GM23248 (cell line): ENCODE measurements around the gene OR5AS1. TPM values are rescaled to one million over a fixed set of nuclear protein-coding genes. Genes with fewer than 3 reads are reported as not detected.

Source experiments
- DNase-seq: peaks from one replicate; pipeline ENCODE4 v3.0.0-alpha.2; 2015
- H2AFZ ChIP-seq: fragments of 200-600 bp; sonication (generic); 2 replicates; pipeline ENCODE4 v1.6.1; 2016; ENCODE audit warnings: antibody characterized with exemption
- H3F3A ChIP-seq: fragments of 200-600 bp; sonication (generic); 2 replicates; pipeline ENCODE4 v1.6.1; 2016; ENCODE audit warnings: mild to moderate bottlenecking, antibody characterized with exemption, mixed run types; ENCODE audit not compliant: insufficient read depth
- H3K27ac ChIP-seq: fragments of 200-600 bp; sonication (generic); 2 replicates; pipeline ENCODE4 v1.5.1; 2016; ENCODE audit warnings: mild to moderate bottlenecking
- H3K27me3 ChIP-seq: fragments of 200-600 bp; sonication (generic); replicated peaks from 2 replicates; pipeline ENCODE4 v1.6.1; 2016; ENCODE audit warnings: mild to moderate bottlenecking; ENCODE audit not compliant: insufficient read depth
- H3K36me3 ChIP-seq: fragments of 200-600 bp; sonication (generic); 2 replicates; pipeline ENCODE4 v1.6.1; 2016; ENCODE audit warnings: low read depth, mild to moderate bottlenecking
- H3K4me1 ChIP-seq: fragments of 200-600 bp; sonication (generic); 2 replicates; pipeline ENCODE4 v1.6.1; 2016; ENCODE audit warnings: mild to moderate bottlenecking; ENCODE audit not compliant: insufficient read depth
- H3K4me2 ChIP-seq: fragments of 200-600 bp; sonication (generic); one replicate; pipeline ENCODE4 v1.6.1; 2016; ENCODE audit warnings: mild to moderate bottlenecking; ENCODE audit not compliant: unreplicated experiment
- H3K4me3 ChIP-seq: fragments of 200-600 bp; sonication (generic); 2 replicates; pipeline ENCODE4 v1.5.1; 2016; ENCODE audit warnings: mild to moderate bottlenecking
- H3K79me2 ChIP-seq: fragments of 200-600 bp; sonication (generic); 2 replicates; pipeline ENCODE4 v1.6.1; 2016; ENCODE audit warnings: mild to moderate bottlenecking; ENCODE audit not compliant: insufficient read depth
- H3K9ac ChIP-seq: fragments of 200-600 bp; sonication (generic); 2 replicates; pipeline ENCODE4 v1.6.1; 2016; ENCODE audit warnings: mild to moderate bottlenecking
- H3K9me2 ChIP-seq: fragments of 200-600 bp; sonication (generic); 2 replicates; pipeline ENCODE4 v1.6.1; 2016; ENCODE audit warnings: mixed run types, mild to moderate bottlenecking, moderate library complexity; ENCODE audit not compliant: insufficient read depth
- H3K9me3 ChIP-seq: fragments of 200-600 bp; sonication (generic); one replicate; pipeline ENCODE4 v1.6.1; 2017; ENCODE audit warnings: low read depth
- H4K20me1 ChIP-seq: fragments of 200-600 bp; sonication (generic); 2 replicates; pipeline ENCODE4 v1.6.0; 2016; ENCODE audit not compliant: insufficient read depth
- EZH2 ChIP-seq: fragments of 200-600 bp; sonication (generic); IDR thresholded peaks from 2 replicates; pipeline ENCODE4 v1.6.1; 2018; ENCODE audit warnings: antibody characterized with exemption, mild to moderate bottlenecking; ENCODE audit not compliant: insufficient read depth, poor library complexity, severe bottlenecking
- EZH2phosphoT487 ChIP-seq: fragments of 200-600 bp; sonication (generic); IDR thresholded peaks from 2 replicates; pipeline ENCODE4 v1.6.1; 2018; ENCODE audit warnings: antibody characterized with exemption, moderate library complexity, mild to moderate bottlenecking, low read depth; ENCODE audit not compliant: insufficient read depth
- WGBS, 2 experiments: methylation state at CpG; one replicate each; pipeline ENCODE4 v1.1.6; 2015 to 2017; ENCODE audit warnings: low lambda C conversion rate in 2 of 2, low coverage in 1 of 2; ENCODE audit errors: missing lambda C conversion rate in 2 of 2; 5-methylcytosine and 5-hydroxymethylcytosine counted together
- in situ Hi-C: fragments of 300-500 bp; cut with MboI; formaldehyde crosslinking; loops from 2 replicates; pipeline ENCODE4 v1.15.0; 2020
- polyA plus RNA-seq: library from polyadenylated mRNA; unstranded; fragments of >200 nt; fragmentation: Nextera tagmentation; extraction: Ambion mirVana; gene quantifications from 2 replicates; pipeline ENCODE4 v1.2.1, GENCODE V29; 2016
- total RNA-seq: library from RNA; depleted of rRNA; stranded (reverse); fragments of >200 nt; shearing (Covaris generic); gene quantifications from 2 replicates; pipeline ENCODE4 v1.2.3, GENCODE V29; 2014; rRNA removed

The OR5AS1 gene
- total RNA-seq (not detected in 2 replicates), polyA plus RNA-seq (not detected in 2 replicates)

- Histone ChIP-seq H3K36me3 (no peaks in the 10 kb centered on the region), H3K27ac (no peak within 1 kb of the TSS), H4K20me1 (no peaks in the 10 kb centered on the region), H3K4me2 (no peak within 1 kb of the TSS), H3K9me2 (no peaks in the 10 kb centered on the region), H3F3A (no peaks in the 10 kb centered on the region), H3K79me2 (no peaks in the 10 kb centered on the region), H2AFZ (no peak within 1 kb of the TSS), H3K4me3 (no peak within 1 kb of the TSS), H3K9me3 (no peaks in the 10 kb centered on the region), H3K4me1 (no peaks in the 10 kb centered on the region), H3K9ac (no peak within 1 kb of the TSS), H3K27me3 (no peaks in the 10 kb centered on the region)
- TF ChIP-seq EZH2 (no peak), EZH2phosphoT487 (no peak)
- DNase-seq: no peak
- in situ Hi-C loops: no loop called here
Observed at GRCh38 chr11:56027354-56027753, at the start of gene OR5AS1. Gene OR5AS1, plus strand, starts transcription at chr11:56027654. Its CDS starts 2,765 bp downstream, at chr11:56030419.

GRCh38 chr11:55994525-55994924, 32.9 kb upstream of the OR5AS1 start, which contains the start of gene OR5F1:
Gene OR5F1, minus strand, starts transcription at chr11:55994625. Its CDS starts 0 bp downstream, at chr11:55994625.
- Histone ChIP-seq H3K27ac (no peak within 1 kb of the TSS), H3F3A (no peaks in the 10 kb centered on the region), H3K9ac (no peak within 1 kb of the TSS), H2AFZ (no peak within 1 kb of the TSS), H3K27me3 (no peaks in the 10 kb centered on the region), H3K9me2 (no peaks in the 10 kb centered on the region), H3K4me1 (no peaks in the 10 kb centered on the region), H3K36me3 (no peaks in the 10 kb centered on the region), H3K79me2 (no peaks in the 10 kb centered on the region), H4K20me1 (no peaks in the 10 kb centered on the region), H3K4me3 (no peak within 1 kb of the TSS), H3K4me2 (no peak within 1 kb of the TSS), H3K9me3 (no peaks in the 10 kb centered on the region)
- in situ Hi-C loops: no loop called here
- no peak for DNase-seq
- WGBS, 2 experiments: 4 to 6% methylated on average over 2 of the region's 2 CpGs
- no peak for TF ChIP-seq EZH2
- no peak for TF ChIP-seq EZH2phosphoT487

DNA sequence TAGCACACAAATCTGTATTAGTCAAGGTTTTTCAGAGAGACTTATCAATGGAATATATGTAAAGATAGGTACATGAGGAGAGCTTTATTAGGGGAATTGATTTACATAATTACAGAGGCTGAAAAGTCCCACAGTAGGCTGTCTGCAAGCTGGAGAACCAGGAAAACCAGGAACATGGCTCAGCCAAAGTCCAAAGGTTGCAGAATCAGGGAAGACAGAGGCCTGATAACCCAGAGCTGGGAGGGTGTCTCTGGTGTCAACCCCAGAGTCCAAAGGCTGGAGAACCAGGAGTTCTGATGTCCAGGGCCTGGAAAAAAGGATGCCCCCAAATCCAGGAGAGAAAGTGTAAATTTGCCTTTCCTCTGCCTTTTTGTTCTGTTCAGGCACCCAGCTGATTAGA, 16.7 kb upstream of the OR5AS1 start:
- in situ Hi-C loops: no loop called here
- H3F3A ChIP-seq: no peaks in the 10 kb centered on the region
- no peak overlapping the region for H3K27ac ChIP-seq
- H4K20me1 ChIP-seq: no peaks in the 10 kb centered on the region
- no peaks in the 10 kb centered on the region for H3K9me3 ChIP-seq
- H3K27me3 ChIP-seq: no peaks in the 10 kb centered on the region
- TF ChIP-seq EZH2 (no peak), EZH2phosphoT487 (no peak)
- no peaks in the 10 kb centered on the region for H3K4me1 ChIP-seq
- H3K4me3 ChIP-seq: no peak overlapping the region
- H3K4me2 ChIP-seq: no peak overlapping the region
- H2AFZ ChIP-seq: no peak overlapping the region
- H3K9ac ChIP-seq: no peak overlapping the region
- H3K9me2 ChIP-seq: no peaks in the 10 kb centered on the region
- H3K79me2 ChIP-seq: no peaks in the 10 kb centered on the region
- no peaks in the 10 kb centered on the region for H3K36me3 ChIP-seq
- DNase-seq: no peak

GRCh38 chr11:56013805-56014204, 13.6 kb upstream of the OR5AS1 start:
- no peak overlapping the region for H3K4me2 ChIP-seq
- no peak for DNase-seq
- no peak overlapping the region for H3K4me3 ChIP-seq
- no peaks in the 10 kb centered on the region for H3K27me3 ChIP-seq
- TF ChIP-seq EZH2phosphoT487 (no peak), EZH2 (no peak)
- H3K27ac ChIP-seq: no peak overlapping the region
- H3K9ac ChIP-seq: no peak overlapping the region
- H3K79me2 ChIP-seq: no peaks in the 10 kb centered on the region
- no peaks in the 10 kb centered on the region for H3K36me3 ChIP-seq
- no peaks in the 10 kb centered on the region for H3F3A ChIP-seq
- H3K9me3 ChIP-seq: no peaks in the 10 kb centered on the region
- WGBS, 2 experiments: 0 to 5% methylated on average over 2 of the region's 2 CpGs
- no peak overlapping the region for H2AFZ ChIP-seq
- no peaks in the 10 kb centered on the region for H3K4me1 ChIP-seq
- H4K20me1 ChIP-seq: no peaks in the 10 kb centered on the region
- in situ Hi-C loops: no loop called here
- no peaks in the 10 kb centered on the region for H3K9me2 ChIP-seq

- no peaks in the 10 kb centered on the region for H3K9me2 ChIP-seq
- H3K27ac ChIP-seq: no peak overlapping the region
- TF ChIP-seq EZH2: no peak
- no peak for TF ChIP-seq EZH2phosphoT487
- no peaks in the 10 kb centered on the region for H3K79me2 ChIP-seq
- H2AFZ ChIP-seq: no peak overlapping the region
- H3F3A ChIP-seq: no peaks in the 10 kb centered on the region
- WGBS, 2 experiments: 0 to 10% methylated on average over 1 of the region's 1 CpG
- no peaks in the 10 kb centered on the region for H4K20me1 ChIP-seq
- H3K9ac ChIP-seq: no peak overlapping the region
- no peaks in the 10 kb centered on the region for H3K4me1 ChIP-seq
- H3K27me3 ChIP-seq: no peaks in the 10 kb centered on the region
- no peaks in the 10 kb centered on the region for H3K36me3 ChIP-seq
- in situ Hi-C loops: no loop called here
- no peak for DNase-seq
- H3K4me2 ChIP-seq: no peak overlapping the region
- H3K9me3 ChIP-seq: no peaks in the 10 kb centered on the region
- no peak overlapping the region for H3K4me3 ChIP-seq
Observed at GRCh38 chr11:56045538-56045937, 18.1 kb downstream of the OR5AS1 start.
